ENCODE data around the gene CARM1. TPM values are rescaled to one million over a fixed set of nuclear protein-coding genes. Genes with fewer than 3 reads are reported as not detected.
A peak's percentile ranks its signal among the peaks of the same experiment; 100 is the strongest.
"Not testable (repeated sequence)": the region's sequence is repeated elsewhere in the genome, so short reads cannot be mapped to it uniquely, and the experiment has no call there.

Gene CARM1
- total RNA-seq, 6 experiments from 2014 or later = 13.7 to 20.5 (median 17.5) TPM

GRCh38 chr19:10864538-10864899 is 6.8 kb upstream of the CARM1 start:
- no peak overlapping the region for H3K4me3 ChIP-seq
- TF ChIP-seq POLR2A (IDR thresholded peaks at IDR 0.05) (no peak), CTCF (IDR thresholded peaks at IDR 0.05) (peak; percentile 76 to 89 (median 88))
- no peaks in the 10 kb centered on the region for H3K27me3 ChIP-seq
- ATAC-seq = peak; percentile 81 to 90 (median 87)
- no peaks in the 10 kb centered on the region for H3K9me3 ChIP-seq
- intact Hi-C loops (cut with DNase I) = loop anchor here in 1 of 2 donors (10.0 kb wide), 1 partner anchor 100 kb away; no protein-coding TSS in a partner anchor
- H3K27ac ChIP-seq = no peak overlapping the region
- 8% methylated on average over 6 of the region's 6 CpGs for WGBS (ENCODE audit: insufficient coverage, low coverage, low lambda C conversion rate, missing lambda C conversion rate)
- no peaks in the 10 kb centered on the region for H3K36me3 ChIP-seq
- DNase-seq = peak; percentile 83 to 86 (median 84)
- peaks cover 0 to 5% (median 0%) of the 10 kb centered on the region in 4 donors for H3K4me1 ChIP-seq

- Histone ChIP-seq H3K4me3 (no peak overlapping the region), H3K36me3 (no peaks in the 10 kb centered on the region), H3K27ac (no peak overlapping the region), H3K9me3 (no peaks in the 10 kb centered on the region), H3K27me3 (no peaks in the 10 kb centered on the region), H3K4me1 (peaks cover 0 to 9% (median 0%) of the 10 kb centered on the region in 4 donors)
- TF ChIP-seq POLR2A (IDR thresholded peaks at IDR 0.05) = no peak
- no peak for TF ChIP-seq CTCF (IDR thresholded peaks at IDR 0.05)
- ATAC-seq = no peak
- intact Hi-C loops (cut with DNase I) = loop anchor here (5.0 to 10.0 kb wide), 2 partner anchors 94 to 102 kb away; no protein-coding TSS in a partner anchor
- no peak for DNase-seq
- WGBS (ENCODE audit: insufficient coverage, low coverage, low lambda C conversion rate, missing lambda C conversion rate) = 68% methylated on average over 10 of the region's 10 CpGs
Observed at GRCh38 chr19:10866495-10866894, 4.9 kb upstream of the CARM1 start.

GRCh38 chr19:10868872-10869547 is 2.3 kb upstream of the CARM1 start:
- Histone ChIP-seq H3K4me3 (no peak overlapping the region), H3K4me1 (peaks cover 0 to 12% (median 0%) of the 10 kb centered on the region in 4 donors), H3K9me3 (no peaks in the 10 kb centered on the region), H3K27me3 (no peaks in the 10 kb centered on the region), H3K36me3 (no peaks in the 10 kb centered on the region), H3K27ac (no peak overlapping the region)
- TF ChIP-seq CTCF (IDR thresholded peaks at IDR 0.05) (no peak), POLR2A (IDR thresholded peaks at IDR 0.05) (no peak)
- DNase-seq (peak in 2 of 3 donors; percentile 31 to 64), ATAC-seq (no peak)
- intact Hi-C loops (cut with DNase I) = loop anchor here (5.0 to 10.0 kb wide), 2 partner anchors 97 to 104 kb away; no protein-coding TSS in a partner anchor
- 83% methylated on average over 5 of the region's 10 CpGs for WGBS (ENCODE audit: insufficient coverage, low coverage, low lambda C conversion rate, missing lambda C conversion rate)

- peak; percentile 49 to 60 (median 56) for DNase-seq
- not testable (repeated sequence) for H3K4me1 ChIP-seq, H3K27ac ChIP-seq, H3K9me3 ChIP-seq, H3K4me3 ChIP-seq, H3K36me3 ChIP-seq, H3K27me3 ChIP-seq, ATAC-seq
- intact Hi-C loops (cut with DNase I) = loop anchor here (5.0 to 10.0 kb wide), 4 partner anchors 52 to 105 kb away; partner anchors contain the start of genes TIMM29 (in 1 of the 2) and YIPF2 (in 1 of the 2)
- 96% methylated on average over 5 of the region's 11 CpGs for WGBS (ENCODE audit: insufficient coverage, low coverage, low lambda C conversion rate, missing lambda C conversion rate)
Observed at GRCh38 chr19:10869872-10870311, 1.5 kb upstream of the CARM1 start.

GRCh38 chr19:10870501-10870954 is 825 bp upstream of the CARM1 start:
- Histone ChIP-seq H3K27ac (peak overlapping the region in 1 of 3 donors; percentile 51), H3K27me3 (no peaks in the 10 kb centered on the region), H3K4me3 (peak overlapping the region; percentile 23 to 55 (median 42)), H3K36me3 (no peaks in the 10 kb centered on the region), H3K9me3 (no peaks in the 10 kb centered on the region), H3K4me1 (peaks cover 0 to 8% (median 0%) of the 10 kb centered on the region in 4 donors)
- ATAC-seq (no peak), DNase-seq (no peak)
- 8% methylated on average over 11 of the region's 22 CpGs for whole genome bisulfite sequencing (ENCODE audit: insufficient coverage, low coverage, low lambda C conversion rate, missing lambda C conversion rate)
- TF ChIP-seq POLR2A (IDR thresholded peaks at IDR 0.05) (no peak), CTCF (IDR thresholded peaks at IDR 0.05) (no peak)
- intact Hi-C loops (cut with DNase I) = loop anchor here (5.0 to 10.0 kb wide), 2 partner anchors 52 to 54 kb away; partner anchors contain the start of genes TIMM29 (in 1 of the 2) and YIPF2 (in 1 of the 2)

Measured in right lobe of liver (tissue), 6 donors.